NCI-H2196 treated with DMSO at 0.1 percent for 48 hours (cell line): ENCODE results near the gene PSMC3.

Experiments used
- DNase-seq: peaks from one replicate; lab custom pipeline; 2025; ENCODE audit not compliant: unreplicated experiment; lab: John Stamatoyannopoulos, UW

Gene PSMC3

GRCh38 chr11:47426062-47426956 lies at the start of gene PSMC3:
Gene PSMC3, minus strand, starts transcription at chr11:47426439. Its CDS starts 160 bp downstream, at chr11:47426279.
- peak; percentile 97 for DNase-seq

GRCh38 chr11:47470671-47471070 lies 44.4 kb upstream of the PSMC3 start:
- no peak for DNase-seq

GRCh38 chr11:47469361-47470179 lies 43.3 kb upstream of the PSMC3 start:
- no peak for DNase-seq

- DNase-seq: no peak
These were observed 42.5 kb upstream of the PSMC3 start for GRCh38 chr11:47468598-47469214.

- DNase-seq: peak; percentile 67
These were observed 41.1 kb upstream of the PSMC3 start for GRCh38 chr11:47467357-47467756.

GRCh38 chr11:47466701-47467250 lies 40.5 kb upstream of the PSMC3 start:
- DNase-seq: peak; percentile 88

- no peak for DNase-seq
These were observed 40.0 kb upstream of the PSMC3 start for GRCh38 chr11:47466201-47466600.

- no peak for DNase-seq
These were observed 38.2 kb upstream of the PSMC3 start for GRCh38 chr11:47464483-47464882.

GRCh38 chr11:47461876-47462275 lies 35.6 kb upstream of the PSMC3 start:
- no peak for DNase-seq

GRCh38 chr11:47460571-47461235 lies 34.5 kb upstream of the PSMC3 start:
- no peak for DNase-seq

- peak; percentile 71 for DNase-seq
These were observed 28.0 kb upstream of the PSMC3 start for GRCh38 chr11:47454258-47454671.

- no peak for DNase-seq
These were observed 27.1 kb upstream of the PSMC3 start for GRCh38 chr11:47453365-47453764.

- DNase-seq: no peak
These were observed 25.8 kb upstream of the PSMC3 start for GRCh38 chr11:47451990-47452389.

GRCh38 chr11:47451436-47451835 lies 25.2 kb upstream of the PSMC3 start:
- no peak for DNase-seq

GRCh38 chr11:47449541-47449940 lies 23.3 kb upstream of the PSMC3 start:
- no peak for DNase-seq

- no peak for DNase-seq
These were observed 22.6 kb upstream of the PSMC3 start, which contains the start of gene RAPSN for GRCh38 chr11:47448566-47449427. Gene RAPSN, minus strand, starts transcription at chr11:47449136. Its CDS starts 172 bp downstream, at chr11:47448964.

GRCh38 chr11:47447906-47448305 lies 21.7 kb upstream of the PSMC3 start:
- DNase-seq: no peak

GRCh38 chr11:47446833-47447232 lies 20.6 kb upstream of the PSMC3 start:
- no peak for DNase-seq

- no peak for DNase-seq
These were observed 19.6 kb upstream of the PSMC3 start for GRCh38 chr11:47445840-47446239.

- no peak for DNase-seq
These were observed 17.6 kb upstream of the PSMC3 start for GRCh38 chr11:47443817-47444216.
